CD14-positive monocyte (primary cell): ENCODE results near the gene LSS. TPM values are rescaled to one million over a fixed set of nuclear protein-coding genes. Genes with fewer than 3 reads are reported as not detected.

Experiments used
- DNase-seq, 3 donors: peaks; one replicate each; pipeline ENCODE4 v3.0.0-alpha.2; 2011 to 2022
- H2AFZ ChIP-seq: 2 replicates; pipeline ENCODE4 v1.6.0; 2012; ENCODE audit warnings: mild to moderate bottlenecking, low read depth, low read length, inconsistent platforms; ENCODE audit not compliant: insufficient read depth, poor library complexity, severe bottlenecking
- H3K27ac ChIP-seq, 2 donors: 1 replicate in 1 of 2; 2 replicates in 1 of 2; pipeline ENCODE4 v1.5.1; 2012 to 2013; ENCODE audit warnings: low read length in 2 of 2, control low read depth in 1 of 2, inconsistent platforms in 1 of 2, low read depth in 1 of 2, mild to moderate bottlenecking in 1 of 2
- H3K27me3 ChIP-seq, 2 donors: one replicate each; pipeline versions ENCODE4 v1.6.0 to v1.6.1; 2011 to 2013; ENCODE audit warnings: low read length in 2 of 2; ENCODE audit not compliant: control insufficient read depth in 2 of 2, insufficient read depth in 2 of 2
- H3K36me3 ChIP-seq, 2 donors: replicated peaks in 1 of 2; 1 replicate in 1 of 2; 2 replicates in 1 of 2; pipeline versions ENCODE4 v1.5.1 to v1.6.1; 2012 to 2013; ENCODE audit warnings: low read length in 2 of 2, control low read depth in 1 of 2, inconsistent platforms in 1 of 2, mild to moderate bottlenecking in 1 of 2; ENCODE audit not compliant: insufficient read depth in 2 of 2, control insufficient read depth in 1 of 2
- H3K4me1 ChIP-seq, 2 donors: 1 replicate in 1 of 2; 2 replicates in 1 of 2; pipeline versions ENCODE4 v1.5.1 to v1.6.1; 2012 to 2013; ENCODE audit warnings: low read length in 2 of 2, control low read depth in 1 of 2, inconsistent platforms in 1 of 2, mild to moderate bottlenecking in 1 of 2, moderate library complexity in 1 of 2; ENCODE audit not compliant: insufficient read depth in 2 of 2, control insufficient read depth in 1 of 2
- H3K4me2 ChIP-seq: replicated peaks from 2 replicates; pipeline ENCODE3; 2012; ENCODE audit warnings: low read length, moderate library complexity, mild to moderate bottlenecking; ENCODE audit not compliant: poor library complexity, severe bottlenecking; ENCODE audit errors: extremely low read depth
- H3K4me3 ChIP-seq, 3 experiments: fragments of 200-600 bp in 1 of 3; sonication (generic) in 1 of 3; replicated peaks in 1 of 3; 1 replicate in 2 of 3; 2 replicates in 1 of 3; pipeline ENCODE4 v1.5.1; 2011 to 2013; ENCODE audit warnings: low read length in 3 of 3, mild to moderate bottlenecking in 3 of 3, control low read depth in 2 of 3, low read depth in 2 of 3, inconsistent platforms in 1 of 3, moderate library complexity in 1 of 3
- H3K79me2 ChIP-seq: 2 replicates; pipeline ENCODE4 v1.6.0; 2012; ENCODE audit warnings: mild to moderate bottlenecking, control low read depth, inconsistent platforms, low read length, moderate library complexity; ENCODE audit not compliant: insufficient read depth
- H3K9ac ChIP-seq: 2 replicates; pipeline ENCODE4 v1.6.0; 2017; ENCODE audit warnings: low read length, mild to moderate bottlenecking; ENCODE audit not compliant: insufficient read depth, poor library complexity, severe bottlenecking
- H3K9me3 ChIP-seq, 2 donors: replicated peaks in 1 of 2; 1 replicate in 1 of 2; 2 replicates in 1 of 2; pipeline versions ENCODE4 v1.5.1 to v1.6.1; 2012 to 2013; ENCODE audit warnings: low read length in 2 of 2, control low read depth in 1 of 2; ENCODE audit not compliant: control insufficient read depth in 1 of 2, insufficient read depth in 1 of 2
- H4K20me1 ChIP-seq: 2 replicates; pipeline ENCODE4 v1.6.0; 2012; ENCODE audit warnings: mild to moderate bottlenecking, low read length, control low read depth, moderate library complexity; ENCODE audit not compliant: insufficient read depth
- H3K27ac Mint-ChIP-seq, 7 donors: one replicate each; pipeline ENCODE4 v1.8.0; 2020; ENCODE audit warnings: mild to moderate bottlenecking in 7 of 7, mixed read lengths in 7 of 7, moderate library complexity in 6 of 7, inconsistent platforms in 2 of 7
- H3K27me3 Mint-ChIP-seq, 3 donors: one replicate each; pipeline ENCODE4 v1.8.0; 2021 to 2022; ENCODE audit warnings: low read depth in 3 of 3, mild to moderate bottlenecking in 3 of 3, mixed read lengths in 3 of 3, moderate library complexity in 3 of 3, inconsistent platforms in 1 of 3
- H3K36me3 Mint-ChIP-seq, 2 donors: one replicate each; pipeline ENCODE4 v1.8.0; 2020; ENCODE audit warnings: mixed read lengths in 2 of 2, inconsistent platforms in 1 of 2, mild to moderate bottlenecking in 1 of 2
- H3K4me1 Mint-ChIP-seq: one replicate; pipeline ENCODE4 v1.8.0; 2020; ENCODE audit warnings: mild to moderate bottlenecking, mixed read lengths
- H3K4me3 Mint-ChIP-seq, 2 donors: one replicate each; pipeline ENCODE4 v1.8.0; 2020; ENCODE audit warnings: mild to moderate bottlenecking in 2 of 2, mixed read lengths in 2 of 2, moderate library complexity in 1 of 2
- H3K9me3 Mint-ChIP-seq, 7 donors: one replicate each; pipeline ENCODE4 v1.8.0; 2020 to 2022; ENCODE audit warnings: mixed read lengths in 7 of 7, mild to moderate bottlenecking in 6 of 7, moderate library complexity in 6 of 7, inconsistent platforms in 2 of 7
- CTCF ChIP-seq: fragments of 200-600 bp; IDR thresholded peaks from one replicate; pipeline ENCODE4 v1.8.0; 2022; ENCODE audit warnings: antibody characterized with exemption, mild to moderate bottlenecking
- WGBS: methylation state at CpG from one replicate; pipeline ENCODE4 v1.1.5; 2013; ENCODE audit warnings: missing lambda C conversion rate; ENCODE audit not compliant: insufficient coverage; 5-methylcytosine and 5-hydroxymethylcytosine counted together
- intact Hi-C, 2 donors: fragments of 100-400 bp; cut with micrococcal nuclease; formaldehyde crosslinking; loops; one replicate each; pipeline versions ENCODE4 v1.15.0 to v1.15.1; 2023
- polyA plus RNA-seq, 3 donors: library from polyadenylated mRNA; depleted of rRNA in 1 of 3; unstranded in 2 of 3; stranded (reverse) in 1 of 3; fragments of 300-500 nt in 2 of 3; fragments of >200 nt in 1 of 3; fragmentation: Illumina TruSeq in 2 of 3; gene quantifications; 1 replicate in 2 of 3; 2 replicates in 1 of 3; pipeline ENCODE4 v1.2.3, GENCODE V29; 2012 to 2021

LSS gene
- polyA plus RNA-seq, 3 donors, result 4.1 to 20.0 (median 4.9) TPM

GRCh38 chr21:46160657-46160906 lies 68.0 kb downstream of the LSS start:
- no peak overlapping the region for H3K27ac ChIP-seq
- Mint-ChIP-seq H3K9me3 (peaks cover 1 to 12% (median 2%) of the 10 kb centered on the region in 7 donors), H3K4me1 (no peaks in the 10 kb centered on the region), H3K4me3 (no peak overlapping the region), H3K27me3 (peaks cover 0 to 8% (median 2%) of the 10 kb centered on the region in 3 donors), H3K36me3 (peaks cover 0 to 2% of the 10 kb centered on the region in 2 donors), H3K27ac (no peak overlapping the region)
- intact Hi-C loops, result no loop called here
- DNase-seq, result no peak
- H3K27me3 ChIP-seq, result no peaks in the 10 kb centered on the region
- H2AFZ ChIP-seq, result no peak overlapping the region
- no peak overlapping the region for H3K9ac ChIP-seq
- H3K4me1 ChIP-seq, result no peaks in the 10 kb centered on the region
- H3K79me2 ChIP-seq, result no peaks in the 10 kb centered on the region
- no peak overlapping the region for H3K4me2 ChIP-seq
- peaks cover 0 to 12% of the 10 kb centered on the region in 2 donors for H3K9me3 ChIP-seq
- H4K20me1 ChIP-seq, result no peaks in the 10 kb centered on the region
- H3K36me3 ChIP-seq, result no peaks in the 10 kb centered on the region
- TF ChIP-seq CTCF, result no peak
- H3K4me3 ChIP-seq, result no peak overlapping the region
- WGBS, result over 99% methylated on average over 16 of the region's 22 CpGs

DNA sequence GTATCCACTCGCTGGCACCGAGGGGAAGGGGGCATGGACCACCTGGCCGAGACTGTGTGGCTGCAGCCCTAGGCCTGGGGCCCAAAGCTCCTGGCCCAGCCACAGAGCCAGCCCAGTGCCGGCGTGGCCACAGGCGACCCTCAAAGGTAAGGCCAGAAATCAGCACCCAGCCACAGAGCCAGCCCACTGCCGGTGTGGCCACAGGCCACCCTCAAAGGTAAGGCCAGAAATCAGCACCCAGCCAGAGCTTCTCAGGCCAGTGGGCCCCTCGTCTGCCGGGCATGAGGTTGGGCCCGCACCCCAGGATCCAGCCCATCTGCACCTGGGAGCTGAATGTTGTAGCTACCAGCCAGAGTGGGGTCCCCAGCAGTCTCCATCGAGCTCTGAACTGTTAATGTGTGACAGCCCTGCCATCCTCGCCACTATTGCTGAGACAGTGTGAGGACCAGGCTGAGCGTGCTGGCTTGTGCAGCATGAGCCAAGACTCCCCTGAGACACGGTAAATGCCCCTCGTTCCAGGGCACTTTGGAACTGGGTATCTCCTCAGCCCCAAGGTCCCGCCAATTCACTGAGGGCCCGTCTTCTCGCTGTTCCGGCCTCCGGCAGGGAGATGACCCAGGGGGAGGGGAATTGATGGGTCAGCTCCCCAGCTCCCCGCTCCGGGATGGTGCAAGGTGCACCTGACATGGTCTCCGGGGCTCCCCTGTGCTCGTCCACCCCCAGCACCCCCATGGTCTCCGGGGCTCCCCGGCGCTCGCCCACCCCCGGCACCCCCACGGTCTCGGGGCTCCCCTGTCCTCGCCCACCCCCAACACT lies 68.5 kb downstream of the LSS start:
- H3K27me3 Mint-ChIP-seq, result peaks cover 0 to 8% (median 2%) of the 10 kb centered on the region in 3 donors
- Histone ChIP-seq H3K9me3 (peaks cover 0 to 12% of the 10 kb centered on the region in 2 donors), H2AFZ (no peak overlapping the region), H4K20me1 (no peaks in the 10 kb centered on the region), H3K9ac (no peak overlapping the region), H3K27me3 (no peaks in the 10 kb centered on the region), H3K79me2 (no peaks in the 10 kb centered on the region), H3K4me2 (no peak overlapping the region), H3K4me3 (no peak overlapping the region), H3K4me1 (no peaks in the 10 kb centered on the region), H3K27ac (no peak overlapping the region), H3K36me3 (no peaks in the 10 kb centered on the region)
- DNase-seq, result no peak
- intact Hi-C loops, result no loop called here
- TF ChIP-seq CTCF, result no peak
- H3K27ac Mint-ChIP-seq, result peak overlapping the region in 1 of 7 donors; percentile 64
- WGBS, result 97% methylated on average over 24 of the region's 32 CpGs
- H3K9me3 Mint-ChIP-seq, result peaks cover 0 to 12% (median 2%) of the 10 kb centered on the region in 7 donors
- peaks cover 0 to 2% of the 10 kb centered on the region in 2 donors for H3K36me3 Mint-ChIP-seq
- no peak overlapping the region for H3K4me3 Mint-ChIP-seq
- no peaks in the 10 kb centered on the region for H3K4me1 Mint-ChIP-seq
